Right ventricle myocardium inferior (tissue), 1 donor: ENCODE measurements around the gene CXorf38. TPM values are rescaled to one million over a fixed set of nuclear protein-coding genes. Genes with fewer than 3 reads are reported as not detected.
A peak's percentile ranks its signal among the peaks of the same experiment; 100 is the strongest.
"Not testable (repeated sequence)": the region's sequence is repeated elsewhere in the genome, so short reads cannot be mapped to it uniquely, and the experiment has no call there.

Source experiments
- ATAC-seq: fragments of 200-7000 bp; cut with Tn5 transposase; one replicate; pipeline ENCODE4 v1.9.1; 2020; ENCODE audit warnings: mild to moderate bottlenecking, moderate library complexity
- DNase-seq: peaks from one replicate; pipeline ENCODE4 v3.0.0; 2021; ENCODE audit errors: missing footprints
- intact Hi-C: fragments of 100-400 bp; cut with DNase I; formaldehyde crosslinking; loops from one replicate; pipeline ENCODE4 v1.11.0; 2022
- total RNA-seq: library from RNA; stranded (reverse); fragmentation: NEBNext Ultra II Directional; extraction: Animal tissue kit (Norgen Biotek cat#: 25700); gene quantifications from one replicate; pipeline ENCODE4 v1.2.1, GENCODE V29; 2021
- donor health status: DM: no; HTN: yes; CAD: no; lungs with severe emphysema.

CXorf38 gene
- total RNA-seq, 1 donor from 2014 or later: 5.2 TPM

DNA sequence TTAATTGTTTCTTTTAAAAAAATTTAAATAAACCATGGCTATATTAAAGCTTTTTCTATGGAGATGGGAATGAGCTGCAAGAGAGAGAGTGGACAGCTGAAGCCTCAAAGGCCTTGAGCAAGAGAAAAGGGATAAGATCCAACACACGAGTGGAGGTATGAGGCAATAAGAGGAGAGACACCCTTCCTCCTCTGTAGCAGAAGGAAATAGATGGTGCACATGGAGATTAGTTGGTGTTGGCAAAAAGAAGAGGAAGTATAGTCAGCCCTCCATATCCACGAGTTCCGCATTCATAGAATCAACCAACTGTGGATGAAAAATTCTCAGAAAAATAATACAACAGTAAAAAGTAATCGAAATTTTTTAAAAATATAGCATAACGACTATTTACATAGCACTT is 3.2 kb downstream of the CXorf38 start:
- no peak for DNase-seq
- intact Hi-C loops: no loop called here
- peak; percentile 38 for ATAC-seq

DNA sequence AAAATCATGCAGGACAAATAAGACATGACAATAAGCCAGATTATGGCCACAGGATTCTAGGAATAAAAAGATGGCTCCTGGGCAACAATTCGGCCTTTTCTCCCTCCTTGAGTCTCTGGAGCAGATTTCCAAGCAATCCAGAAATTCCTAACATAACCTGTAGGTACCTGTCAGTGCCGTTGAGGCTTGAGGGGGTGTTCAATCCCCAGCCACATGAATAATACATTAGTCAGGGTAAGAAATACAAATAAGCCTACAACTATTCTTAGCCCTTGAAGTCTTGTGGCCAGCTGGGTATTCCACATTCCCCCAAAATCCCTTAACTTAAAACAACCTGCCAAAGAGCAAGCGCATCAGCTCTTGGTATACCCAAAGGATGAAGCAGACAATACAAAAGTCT is 9.7 kb downstream of the CXorf38 start:
- intact Hi-C loops: no loop called here
- ATAC-seq (no peak), DNase-seq (no peak)

- DNase-seq (no peak), ATAC-seq (no peak)
- intact Hi-C loops: no loop called here
Observed at GRCh38 chrX:40632199-40632598, 15.2 kb downstream of the CXorf38 start.

DNA sequence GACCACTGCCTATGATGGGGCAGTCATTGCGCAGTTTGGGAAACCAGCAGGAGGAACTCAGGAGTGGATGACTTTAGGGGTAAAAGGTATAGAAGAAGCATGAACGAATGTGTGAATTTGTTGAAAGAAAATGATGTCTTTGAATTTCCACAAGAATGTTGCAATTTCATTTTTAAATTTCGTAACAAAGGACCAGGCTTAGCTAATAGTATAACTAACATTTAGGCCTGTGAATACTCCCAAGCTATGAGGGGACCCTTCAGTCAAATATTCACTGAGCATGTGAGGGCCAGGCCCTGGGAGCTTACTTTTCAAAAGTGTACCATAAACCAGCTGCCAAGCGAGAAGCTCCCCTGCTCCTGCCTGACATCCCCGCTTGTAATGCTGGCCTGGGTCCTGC is 18.9 kb downstream of the CXorf38 start:
- DNase-seq (no peak), ATAC-seq (no peak)
- intact Hi-C loops: no loop called here

GRCh38 chrX:40625294-40625693 is 22.1 kb downstream of the CXorf38 start:
- intact Hi-C loops: no loop called here
- ATAC-seq (no peak), DNase-seq (no peak)

GRCh38 chrX:40623665-40624064 is 23.7 kb downstream of the CXorf38 start:
- intact Hi-C loops: no loop called here
- DNase-seq (no peak), ATAC-seq (no peak)

- DNase-seq (no peak), ATAC-seq (no peak)
- intact Hi-C loops: no loop called here
Observed at GRCh38 chrX:40623139-40623536, 24.2 kb downstream of the CXorf38 start, which contains the start of gene MPC1L. MPC1L (plus strand) TSS chrX:40623428; CDS start chrX:40623566, 138 bp downstream.

GRCh38 chrX:40622479-40623138 is 24.8 kb downstream of the CXorf38 start:
- intact Hi-C loops: no loop called here
- ATAC-seq: no peak

GRCh38 chrX:40617566-40617965 is 29.8 kb downstream of the CXorf38 start:
- DNase-seq: no peak
- no peak for ATAC-seq
- intact Hi-C loops: no loop called here

More at GRCh38 chrX:40622479-40623138, 24.8 kb downstream of the CXorf38 start:
- DNase-seq: no peak

GRCh38 chrX:40615976-40616375 is 31.4 kb downstream of the CXorf38 start:
- ATAC-seq (no peak), DNase-seq (no peak)
- intact Hi-C loops: no loop called here

DNA sequence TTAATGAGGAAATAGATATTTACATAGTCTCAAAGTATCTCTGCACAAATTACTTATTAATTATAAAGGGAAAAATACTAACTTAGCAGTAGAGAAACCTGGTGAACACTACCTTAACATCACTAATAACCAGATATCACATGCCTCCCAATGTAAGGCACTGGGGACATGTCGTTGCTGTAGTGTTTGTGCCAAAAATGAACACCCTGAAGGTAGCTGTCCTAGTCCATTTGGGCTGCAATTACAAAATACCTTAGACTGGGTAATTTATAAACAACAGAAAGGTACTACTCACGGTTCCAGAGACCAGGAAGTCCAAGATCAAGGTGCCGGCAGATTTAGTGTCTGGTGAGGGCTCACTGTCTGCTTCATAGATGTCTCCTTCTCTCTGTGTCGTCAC is 34.9 kb downstream of the CXorf38 start:
- intact Hi-C loops: no loop called here
- DNase-seq (no peak), ATAC-seq (no peak)

GRCh38 chrX:40607381-40607780 is 40.0 kb downstream of the CXorf38 start:
- ATAC-seq (no peak), DNase-seq (no peak)
- intact Hi-C loops: no loop called here

DNA sequence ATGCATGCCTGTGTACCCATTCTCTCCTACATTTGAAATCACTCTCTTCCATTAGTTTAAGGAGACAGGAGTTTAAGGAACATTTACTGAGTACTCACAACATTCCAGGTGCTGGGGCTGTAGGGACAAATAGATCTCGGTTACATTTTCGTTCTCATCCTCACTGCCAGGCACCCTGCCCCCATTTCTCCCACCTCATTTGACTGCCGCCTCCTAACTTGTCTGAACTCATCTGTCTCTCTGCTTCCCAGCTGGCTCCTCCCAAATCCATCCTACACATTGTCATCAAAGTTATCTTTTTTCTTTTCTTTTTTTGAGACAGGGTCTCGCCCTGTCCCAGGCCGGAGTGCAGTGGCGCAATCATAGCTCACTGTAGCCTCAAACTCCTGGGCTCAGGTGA is 43.9 kb downstream of the CXorf38 start:
- DNase-seq (no peak), ATAC-seq (no peak)
- intact Hi-C loops: no loop called here

DNA sequence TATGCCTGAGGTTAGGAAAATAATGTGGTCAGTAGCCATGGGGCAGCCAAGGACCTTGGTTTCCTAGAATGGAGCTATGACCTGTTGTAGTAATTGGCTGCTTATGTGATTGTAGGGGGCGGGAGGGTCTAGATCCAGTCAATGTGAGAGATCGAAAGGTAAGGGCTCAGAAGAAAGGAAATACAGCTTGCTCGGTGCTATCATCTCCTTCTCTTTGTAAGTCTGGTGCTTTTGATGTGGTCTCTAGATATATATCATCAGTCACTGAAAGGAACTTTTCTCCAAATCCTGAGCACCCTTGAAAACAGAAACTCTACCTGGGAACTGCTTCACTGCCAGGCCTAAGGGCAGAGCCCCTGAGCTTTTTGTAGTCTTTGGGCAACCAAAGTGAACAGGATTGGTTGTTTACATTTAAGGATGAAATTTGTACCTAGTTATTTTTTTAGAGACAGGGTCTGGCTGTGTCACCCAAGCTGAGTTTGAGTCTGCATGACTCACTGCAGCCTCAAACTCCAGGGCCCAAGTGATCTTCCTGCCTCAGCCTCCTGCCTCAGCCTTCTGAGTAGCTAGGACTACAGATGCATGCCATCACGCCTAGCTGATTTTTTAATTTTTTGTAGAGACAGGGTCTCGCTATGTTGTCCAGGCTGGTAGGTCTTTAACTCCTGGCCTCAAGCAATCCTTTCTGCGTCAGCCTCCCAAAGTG is 57.6 kb downstream of the CXorf38 start:
- DNase-seq, intact Hi-C loops, ATAC-seq: not testable (repeated sequence)

GRCh38 chrX:40587623-40588022 is 59.7 kb downstream of the CXorf38 start:
- intact Hi-C loops, DNase-seq, ATAC-seq: not testable (repeated sequence)

GRCh38 chrX:40582811-40583210 is 64.5 kb downstream of the CXorf38 start:
- ATAC-seq: no peak
- intact Hi-C loops: no loop called here
- no peak for DNase-seq

GRCh38 chrX:40582178-40582577 is 65.2 kb downstream of the CXorf38 start:
- DNase-seq, ATAC-seq, intact Hi-C loops: not testable (repeated sequence)

DNA sequence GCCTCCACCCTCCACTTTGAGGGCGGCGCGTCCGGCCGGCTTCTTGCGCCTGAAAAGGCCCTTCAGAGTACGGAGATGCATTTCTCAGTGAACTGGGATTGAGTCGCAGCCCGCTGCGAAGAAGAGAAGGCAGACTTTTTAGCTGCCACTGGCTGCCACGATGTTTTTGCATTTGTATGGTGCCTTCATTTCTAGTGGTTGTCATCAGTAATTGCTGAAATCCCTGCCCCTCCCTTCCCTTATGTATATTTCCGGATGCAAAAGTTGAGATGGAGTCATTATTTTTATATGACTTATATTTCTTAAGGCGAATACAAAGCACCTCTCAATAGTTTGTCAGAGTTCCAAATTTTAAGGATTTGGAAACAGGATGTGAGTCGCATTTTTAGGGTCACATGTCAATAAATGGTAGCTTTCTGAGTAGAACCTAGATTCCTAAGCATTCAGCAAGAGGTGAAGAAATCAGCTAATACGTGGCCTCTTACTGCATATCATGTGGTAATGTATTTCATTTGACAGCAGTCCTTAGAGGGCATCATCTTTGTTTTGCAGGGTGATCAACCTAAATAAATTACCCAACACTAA is 65.9 kb downstream of the CXorf38 start:
- no peak for DNase-seq
- intact Hi-C loops: no loop called here
- no peak for ATAC-seq

GRCh38 chrX:40580537-40581335 is 66.6 kb downstream of the CXorf38 start, which contains the start of gene ATP6AP2:
ATP6AP2 (plus strand) TSS chrX:40580970; CDS start chrX:40581066, 96 bp downstream.
- intact Hi-C loops: no loop called here
- ATAC-seq (peak; percentile 99), DNase-seq (peak; percentile 94)
